GM12865 (cell line): ENCODE measurements around the gene VPS13D.

Source experiments
- DNase-seq: peaks from one replicate; pipeline ENCODE4 v3.0.0; 2010; ENCODE audit warnings: low read depth
- H3K4me3 ChIP-seq: 2 replicates; pipeline ENCODE4 v1.5.1; 2011; ENCODE audit warnings: mild to moderate bottlenecking, low read depth, low read length, control low read depth
- TF ChIP-seq, protein P1 (sequence below): IDR thresholded peaks from 2 replicates; pipeline ENCODE4 v1.5.1; 2011; ENCODE audit warnings: low read length, control low read depth, low read depth, inconsistent platforms; ENCODE audit not compliant: insufficient read depth; ENCODE audit errors: missing control alignments

Gene VPS13D

DNA sequence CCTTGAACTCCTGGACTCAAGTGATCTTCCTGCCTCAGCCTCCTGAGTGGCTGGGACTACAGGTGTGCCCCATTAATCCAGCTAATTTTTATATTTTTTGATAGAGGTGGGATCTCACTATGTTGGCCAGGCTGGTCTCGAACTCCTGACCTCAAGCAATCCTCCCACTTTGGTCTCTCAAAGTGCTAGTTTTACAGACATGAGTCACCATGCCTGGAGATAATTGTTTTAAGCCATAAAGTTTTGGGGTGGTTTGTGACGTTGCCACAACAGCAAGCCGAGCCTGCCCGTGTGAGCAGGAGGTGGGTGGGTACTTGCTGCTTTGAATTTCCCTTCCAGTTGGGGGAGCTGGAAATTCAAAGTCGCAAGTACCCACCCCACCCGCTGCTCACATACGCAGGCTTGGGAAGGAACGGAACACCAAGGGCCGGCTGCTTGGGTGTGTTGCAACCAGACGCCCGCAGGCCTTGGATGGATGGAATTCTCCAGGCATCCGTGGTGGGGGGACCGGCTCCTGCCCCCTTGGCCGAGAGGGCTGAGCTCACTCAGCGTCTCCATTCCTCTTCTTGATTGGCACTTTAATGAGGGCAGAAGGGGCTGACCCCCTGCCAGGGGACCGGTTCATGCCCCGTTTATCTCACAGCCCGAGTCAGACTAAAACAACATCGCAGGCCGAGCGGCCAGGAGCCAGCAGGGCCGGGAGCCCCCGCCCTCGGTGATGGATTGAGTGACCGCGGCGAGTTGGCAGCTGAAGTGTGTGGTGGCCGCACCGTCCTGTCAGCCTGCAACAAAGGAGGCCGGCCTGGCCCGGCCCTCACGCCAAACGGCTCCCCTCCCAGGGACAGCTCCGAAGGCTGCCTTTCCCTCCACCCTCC, 310.1 kb downstream of the VPS13D start:
- H3K4me3 ChIP-seq, result no peak overlapping the region
- TF ChIP-seq, protein P1, sequence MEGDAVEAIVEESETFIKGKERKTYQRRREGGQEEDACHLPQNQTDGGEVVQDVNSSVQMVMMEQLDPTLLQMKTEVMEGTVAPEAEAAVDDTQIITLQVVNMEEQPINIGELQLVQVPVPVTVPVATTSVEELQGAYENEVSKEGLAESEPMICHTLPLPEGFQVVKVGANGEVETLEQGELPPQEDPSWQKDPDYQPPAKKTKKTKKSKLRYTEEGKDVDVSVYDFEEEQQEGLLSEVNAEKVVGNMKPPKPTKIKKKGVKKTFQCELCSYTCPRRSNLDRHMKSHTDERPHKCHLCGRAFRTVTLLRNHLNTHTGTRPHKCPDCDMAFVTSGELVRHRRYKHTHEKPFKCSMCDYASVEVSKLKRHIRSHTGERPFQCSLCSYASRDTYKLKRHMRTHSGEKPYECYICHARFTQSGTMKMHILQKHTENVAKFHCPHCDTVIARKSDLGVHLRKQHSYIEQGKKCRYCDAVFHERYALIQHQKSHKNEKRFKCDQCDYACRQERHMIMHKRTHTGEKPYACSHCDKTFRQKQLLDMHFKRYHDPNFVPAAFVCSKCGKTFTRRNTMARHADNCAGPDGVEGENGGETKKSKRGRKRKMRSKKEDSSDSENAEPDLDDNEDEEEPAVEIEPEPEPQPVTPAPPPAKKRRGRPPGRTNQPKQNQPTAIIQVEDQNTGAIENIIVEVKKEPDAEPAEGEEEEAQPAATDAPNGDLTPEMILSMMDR, result no peak
- DNase-seq, result no peak

GRCh38 chr1:12540580-12541273, 310.9 kb downstream of the VPS13D start:
- no peak for DNase-seq
- no peak overlapping the region for H3K4me3 ChIP-seq
- TF ChIP-seq, protein P1, result no peak

- TF ChIP-seq, protein P1, result no peak
- DNase-seq, result no peak
- no peak overlapping the region for H3K4me3 ChIP-seq
Measured at GRCh38 chr1:12541274-12542137, 311.7 kb downstream of the VPS13D start.

DNA sequence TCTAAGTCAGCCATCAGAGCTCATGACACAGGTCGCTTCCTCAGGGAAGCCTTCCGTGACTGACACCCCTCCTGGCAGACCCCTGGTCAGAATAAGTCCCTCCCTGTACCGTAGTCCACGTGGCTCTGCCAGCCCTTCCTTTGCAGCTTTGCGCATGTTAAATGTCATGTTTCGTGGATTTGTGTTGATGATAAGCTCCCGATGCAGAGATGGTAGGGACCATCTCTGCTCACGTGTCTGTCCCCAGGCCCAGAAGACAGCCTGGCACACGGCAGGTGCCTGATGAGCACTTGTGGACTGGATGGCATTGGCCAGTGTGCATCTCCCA, 312.3 kb downstream of the VPS13D start:
- TF ChIP-seq, protein P1, result no peak
- H3K4me3 ChIP-seq, result no peak overlapping the region
- DNase-seq, result no peak

- DNase-seq, result no peak
- TF ChIP-seq, protein P1, result no peak
- no peak overlapping the region for H3K4me3 ChIP-seq
Measured at GRCh38 chr1:12542616-12543592, 313.1 kb downstream of the VPS13D start.

GRCh38 chr1:12543740-12544154, 313.9 kb downstream of the VPS13D start:
- TF ChIP-seq, protein P1, result no peak
- DNase-seq, result no peak
- H3K4me3 ChIP-seq, result no peak overlapping the region
